Measurements from ENCODE around the gene CPA2.
"Not testable (repeated sequence)": the region's sequence is repeated elsewhere in the genome, so short reads cannot be mapped to it uniquely, and the experiment has no call there.

The CPA2 gene

GRCh38 chr7:130321542-130322229 lies 55.0 kb downstream of the CPA2 start:
- not testable (repeated sequence) for DNase-seq

- no peak for DNase-seq
Observed at GRCh38 chr7:130322615-130323014, 56.0 kb downstream of the CPA2 start.

GRCh38 chr7:130324306-130324943 lies 57.8 kb downstream of the CPA2 start:
- no peak for DNase-seq

GRCh38 chr7:130329681-130330080 lies 63.0 kb downstream of the CPA2 start:
- no peak for DNase-seq

- DNase-seq, result no peak
Observed at GRCh38 chr7:130332259-130333053, 65.8 kb downstream of the CPA2 start.

- DNase-seq, result no peak
Observed at GRCh38 chr7:130333832-130334231, 67.2 kb downstream of the CPA2 start.

- no peak for DNase-seq
Observed at GRCh38 chr7:130334274-130334673, 67.6 kb downstream of the CPA2 start.

- no peak for DNase-seq
Observed at GRCh38 chr7:130337410-130337971, 70.8 kb downstream of the CPA2 start.

GRCh38 chr7:130338233-130338632 lies 71.6 kb downstream of the CPA2 start:
- DNase-seq, result no peak
